Measurements from ENCODE around the gene ZNF322. TPM values are rescaled to one million over a fixed set of nuclear protein-coding genes. Genes with fewer than 3 reads are reported as not detected.
A peak's percentile ranks its signal among the peaks of the same experiment; 100 is the strongest.
"Not testable (repeated sequence)": the region's sequence is repeated elsewhere in the genome, so short reads cannot be mapped to it uniquely, and the experiment has no call there.

Gene ZNF322
- total RNA-seq: 8.8 and 9.1 TPM in 2 replicates

DNA sequence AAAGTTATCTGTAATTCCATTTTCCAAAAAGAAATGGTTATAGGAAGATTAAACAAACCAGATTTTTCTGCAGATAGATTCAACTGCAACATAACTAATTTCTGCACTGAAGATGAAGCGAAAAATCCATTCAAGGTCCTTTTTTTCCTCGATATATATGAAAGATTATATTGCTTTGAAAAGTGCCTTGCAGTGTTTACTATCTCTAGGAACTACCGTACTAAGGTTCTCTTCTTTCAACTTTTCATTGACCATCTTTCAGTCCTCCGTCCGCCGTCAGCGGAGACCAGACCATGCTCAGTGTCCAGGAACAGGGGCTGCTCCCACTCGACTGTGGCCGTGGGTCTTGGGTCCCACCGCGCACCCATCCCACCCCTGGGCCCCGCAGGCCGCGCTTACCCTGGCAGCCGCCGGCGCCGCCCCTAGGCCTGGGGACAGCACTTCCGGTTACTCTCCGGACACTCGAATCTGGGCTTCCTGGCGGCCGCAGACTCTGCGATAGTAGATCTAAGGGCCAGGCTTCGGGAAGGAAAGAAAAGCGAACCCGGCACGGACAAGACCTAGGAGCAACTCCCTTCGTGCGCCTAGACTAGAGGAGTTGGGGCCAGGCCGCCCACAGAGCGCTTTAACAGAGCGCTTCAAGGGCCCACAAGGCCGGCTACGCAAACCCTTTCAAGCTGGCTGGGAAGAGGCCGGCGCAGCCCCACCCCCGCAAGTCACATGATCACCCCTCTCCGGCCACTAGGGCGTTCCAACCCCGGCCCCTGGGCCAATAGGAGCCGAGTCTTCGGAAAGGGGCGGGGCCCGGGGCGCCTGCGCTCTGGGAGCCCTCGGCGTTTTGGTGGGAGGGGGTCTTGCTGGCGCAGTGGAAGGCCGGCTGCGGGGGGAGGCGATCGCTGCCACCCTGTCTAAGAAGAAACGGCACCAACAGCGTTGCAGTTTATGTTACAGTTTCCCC lies at the start of gene ZNF322:
TSS of gene ZNF322 (minus strand) at position 705 of the 958 bp plus-strand sequence. CDS start 21,193 bp downstream, outside the sequence.
- intact Hi-C loops (cut with micrococcal nuclease): loop anchor here (1.0 to 2.0 kb wide), 2 partner anchors 53 to 63 kb away; partner anchors contain the start of gene ABT1
- H3K9me3 Mint-ChIP-seq: no peaks in the 10 kb centered on the region
- H3K36me3 Mint-ChIP-seq (ENCODE audit: low read depth): peaks cover 23% of the 10 kb centered on the region
- peak within 1 kb of the TSS; percentile 79 for H3K4me3 Mint-ChIP-seq
- H3K27ac Mint-ChIP-seq: peak within 1 kb of the TSS; percentile 0
- H3K4me1 Mint-ChIP-seq (ENCODE audit: low read depth): peaks cover 43% of the 10 kb centered on the region
- DNase-seq (ENCODE audit: low spot score): peak; percentile 88
- H3K27me3 Mint-ChIP-seq (ENCODE audit: insufficient read depth): peaks cover 4% of the 10 kb centered on the region

GRCh38 chr6:26705780-26706179 lies 46.2 kb upstream of the ZNF322 start:
- H3K27me3 Mint-ChIP-seq (ENCODE audit: insufficient read depth); H3K4me3 Mint-ChIP-seq; H3K27ac Mint-ChIP-seq; H3K4me1 Mint-ChIP-seq (ENCODE audit: low read depth); DNase-seq (ENCODE audit: low spot score); H3K9me3 Mint-ChIP-seq; intact Hi-C loops (cut with micrococcal nuclease); H3K36me3 Mint-ChIP-seq (ENCODE audit: low read depth): not testable (repeated sequence)

DNA sequence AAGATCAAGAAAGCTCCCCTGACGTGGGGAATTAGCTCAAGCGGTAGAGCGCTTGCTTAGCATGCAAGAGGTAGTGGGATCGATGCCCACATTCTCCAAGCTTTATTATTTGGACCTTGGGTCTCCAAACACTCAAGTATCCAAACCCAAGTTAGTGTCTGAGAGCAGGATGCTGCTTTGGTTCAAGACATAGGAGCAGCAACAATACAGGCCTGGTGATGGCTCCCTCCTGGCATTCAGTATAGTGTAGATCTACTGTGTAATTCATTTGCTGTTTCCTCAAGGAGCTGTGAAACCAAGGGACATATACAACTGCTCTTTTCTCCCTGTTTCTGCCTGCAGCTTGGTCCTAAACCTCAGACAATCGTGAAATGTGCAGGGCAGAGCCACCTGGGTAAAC lies 45.8 kb upstream of the ZNF322 start:
- H3K27ac Mint-ChIP-seq; H3K4me1 Mint-ChIP-seq (ENCODE audit: low read depth); intact Hi-C loops (cut with micrococcal nuclease); H3K36me3 Mint-ChIP-seq (ENCODE audit: low read depth); H3K4me3 Mint-ChIP-seq; H3K9me3 Mint-ChIP-seq; DNase-seq (ENCODE audit: low spot score); H3K27me3 Mint-ChIP-seq (ENCODE audit: insufficient read depth): not testable (repeated sequence)

DNA sequence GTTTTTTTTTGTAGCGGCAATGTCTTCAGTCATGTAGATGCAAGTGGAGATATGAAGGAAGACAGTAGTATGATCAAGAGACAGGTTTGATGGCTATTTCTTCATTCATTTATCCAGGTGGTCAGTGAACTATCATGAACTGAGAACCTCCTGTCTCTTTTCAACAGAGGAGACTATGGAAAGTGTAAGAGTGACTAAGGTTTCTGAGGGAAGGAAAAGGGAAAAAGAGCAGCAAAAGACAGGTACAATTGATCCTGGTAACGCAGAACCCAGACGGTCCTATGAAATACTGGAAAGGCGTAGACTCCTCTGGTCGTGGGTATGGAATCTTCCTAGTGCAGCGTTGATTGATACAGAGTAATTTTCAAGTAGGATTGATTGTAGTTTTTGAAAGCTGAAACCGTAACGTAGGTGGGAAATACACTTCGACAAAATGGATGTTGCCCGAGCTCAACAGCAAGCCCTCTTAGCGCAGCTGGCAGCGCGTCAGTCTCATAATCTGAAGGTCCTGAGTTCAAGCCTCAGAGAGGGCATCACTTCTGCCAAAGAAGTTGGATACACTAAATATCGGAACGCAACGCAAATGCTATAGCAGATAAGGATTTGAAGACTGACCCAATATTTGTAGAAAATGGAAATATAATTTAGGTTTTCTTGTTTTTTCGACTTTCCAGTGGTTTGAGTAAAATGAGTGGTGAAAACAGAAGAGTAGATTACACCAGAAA lies 41.6 kb upstream of the ZNF322 start:
- H3K9me3 Mint-ChIP-seq; H3K4me1 Mint-ChIP-seq (ENCODE audit: low read depth); H3K4me3 Mint-ChIP-seq; DNase-seq (ENCODE audit: low spot score); intact Hi-C loops (cut with micrococcal nuclease); H3K27me3 Mint-ChIP-seq (ENCODE audit: insufficient read depth); H3K36me3 Mint-ChIP-seq (ENCODE audit: low read depth); H3K27ac Mint-ChIP-seq: not testable (repeated sequence)

- DNase-seq (ENCODE audit: low spot score); H3K36me3 Mint-ChIP-seq (ENCODE audit: low read depth); H3K27me3 Mint-ChIP-seq (ENCODE audit: insufficient read depth); H3K9me3 Mint-ChIP-seq; H3K4me1 Mint-ChIP-seq (ENCODE audit: low read depth); H3K4me3 Mint-ChIP-seq; H3K27ac Mint-ChIP-seq; intact Hi-C loops (cut with micrococcal nuclease): not testable (repeated sequence)
Measured at GRCh38 chr6:26697496-26697895, 38.0 kb upstream of the ZNF322 start.

DNA sequence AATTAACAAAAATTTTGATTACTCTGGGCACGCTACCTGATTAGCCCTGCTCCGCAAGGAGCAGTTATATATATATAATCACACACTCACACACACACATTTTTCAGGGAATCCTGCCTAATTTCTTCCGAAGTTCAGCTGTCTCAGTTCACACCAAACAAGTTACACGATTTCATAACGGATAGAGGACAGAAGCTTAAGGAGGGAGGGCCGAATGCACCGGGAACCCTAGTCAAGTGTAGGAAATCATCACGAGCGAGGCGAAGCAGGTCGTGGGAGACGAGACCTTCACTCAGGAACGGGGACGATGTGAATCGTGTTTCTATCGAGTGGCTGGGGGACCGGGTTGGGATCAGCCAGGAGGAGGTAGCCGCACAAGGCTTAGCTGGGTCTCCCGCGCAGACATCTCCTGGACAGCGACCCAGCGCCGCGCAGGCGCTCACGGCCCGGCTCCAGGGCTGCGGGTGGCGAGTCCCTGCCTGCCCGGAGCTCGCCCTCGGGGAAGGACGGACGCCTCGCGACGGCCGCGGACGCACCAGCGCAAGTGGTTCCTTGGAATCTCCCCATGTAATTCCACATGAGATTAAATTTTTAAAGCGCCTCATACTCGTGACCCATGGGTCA lies 29.9 kb upstream of the ZNF322 start:
- intact Hi-C loops (cut with micrococcal nuclease); DNase-seq (ENCODE audit: low spot score); H3K4me1 Mint-ChIP-seq (ENCODE audit: low read depth); H3K27ac Mint-ChIP-seq; H3K36me3 Mint-ChIP-seq (ENCODE audit: low read depth); H3K9me3 Mint-ChIP-seq; H3K4me3 Mint-ChIP-seq; H3K27me3 Mint-ChIP-seq (ENCODE audit: insufficient read depth): not testable (repeated sequence)

DNA sequence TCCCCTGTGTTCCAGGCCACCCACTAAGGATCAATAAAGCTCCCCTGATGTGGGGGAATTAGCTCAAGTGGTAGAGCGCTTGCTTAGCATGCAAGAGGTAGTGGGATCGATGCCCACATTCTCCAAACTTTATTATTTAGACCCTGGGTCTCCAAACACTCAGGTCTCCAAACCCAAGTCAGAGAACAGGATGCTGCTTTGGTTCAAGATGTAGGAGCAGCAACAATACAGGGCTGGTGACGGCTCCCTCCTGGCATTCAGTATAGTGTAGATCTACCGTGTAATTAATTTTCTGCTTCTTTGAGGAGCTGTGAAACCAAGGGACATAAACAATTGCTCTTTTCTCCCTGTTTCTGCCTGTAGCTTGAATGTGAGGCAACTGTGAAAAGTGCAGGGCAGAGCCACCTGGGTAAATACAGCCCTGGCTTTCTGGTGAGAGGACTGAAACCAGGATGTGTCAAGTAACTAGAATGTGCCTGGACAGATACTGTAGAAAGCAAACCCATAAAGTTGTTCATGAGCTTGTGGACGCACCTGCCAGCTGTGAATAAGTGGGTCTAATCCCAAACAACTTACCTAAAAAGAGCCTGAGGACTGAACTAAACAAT lies 23.0 kb upstream of the ZNF322 start:
- H3K9me3 Mint-ChIP-seq; DNase-seq (ENCODE audit: low spot score); H3K36me3 Mint-ChIP-seq (ENCODE audit: low read depth); H3K27me3 Mint-ChIP-seq (ENCODE audit: insufficient read depth); H3K4me1 Mint-ChIP-seq (ENCODE audit: low read depth); H3K4me3 Mint-ChIP-seq; H3K27ac Mint-ChIP-seq; intact Hi-C loops (cut with micrococcal nuclease): not testable (repeated sequence)

DNA sequence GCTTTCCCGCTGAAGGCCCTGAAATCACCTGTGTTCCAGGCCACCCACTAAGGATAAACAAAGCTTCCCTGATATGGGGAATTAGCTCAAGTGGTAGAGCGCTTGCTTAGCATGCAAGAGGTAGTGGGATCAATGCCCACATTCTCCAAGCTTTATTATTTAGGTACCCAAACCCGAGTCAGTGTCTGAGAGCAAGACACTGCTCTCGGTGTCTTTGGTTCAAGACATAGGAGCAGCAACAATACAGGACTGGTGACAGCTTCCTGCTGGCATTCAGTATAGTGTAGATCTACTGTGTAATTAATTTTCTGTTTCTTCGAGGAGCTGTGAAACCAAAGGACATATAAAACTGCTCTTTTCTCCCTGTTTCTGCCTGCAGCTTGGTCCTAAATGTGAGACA lies 13.7 kb upstream of the ZNF322 start:
- H3K27ac Mint-ChIP-seq; H3K4me1 Mint-ChIP-seq (ENCODE audit: low read depth); DNase-seq (ENCODE audit: low spot score); H3K27me3 Mint-ChIP-seq (ENCODE audit: insufficient read depth); intact Hi-C loops (cut with micrococcal nuclease); H3K36me3 Mint-ChIP-seq (ENCODE audit: low read depth); H3K9me3 Mint-ChIP-seq; H3K4me3 Mint-ChIP-seq: not testable (repeated sequence)

DNA sequence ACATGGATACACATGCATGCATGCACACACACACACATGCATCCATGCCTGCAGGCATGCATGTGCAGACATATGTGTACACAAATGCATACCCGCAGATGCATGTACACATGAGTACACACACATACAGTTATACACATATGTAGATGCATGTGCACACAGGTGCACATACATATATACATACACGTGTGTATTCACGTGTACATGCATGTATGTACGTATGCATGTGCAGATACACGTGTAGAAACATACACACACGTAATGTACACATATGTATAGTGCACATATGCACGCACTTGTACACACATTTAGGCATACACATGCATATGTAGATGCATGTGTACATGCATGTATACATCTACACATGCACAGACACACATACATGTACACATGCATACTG lies 11.0 kb upstream of the ZNF322 start:
- intact Hi-C loops (cut with micrococcal nuclease); H3K27ac Mint-ChIP-seq; H3K4me3 Mint-ChIP-seq; H3K9me3 Mint-ChIP-seq; DNase-seq (ENCODE audit: low spot score); H3K27me3 Mint-ChIP-seq (ENCODE audit: insufficient read depth); H3K4me1 Mint-ChIP-seq (ENCODE audit: low read depth); H3K36me3 Mint-ChIP-seq (ENCODE audit: low read depth): not testable (repeated sequence)

DNA sequence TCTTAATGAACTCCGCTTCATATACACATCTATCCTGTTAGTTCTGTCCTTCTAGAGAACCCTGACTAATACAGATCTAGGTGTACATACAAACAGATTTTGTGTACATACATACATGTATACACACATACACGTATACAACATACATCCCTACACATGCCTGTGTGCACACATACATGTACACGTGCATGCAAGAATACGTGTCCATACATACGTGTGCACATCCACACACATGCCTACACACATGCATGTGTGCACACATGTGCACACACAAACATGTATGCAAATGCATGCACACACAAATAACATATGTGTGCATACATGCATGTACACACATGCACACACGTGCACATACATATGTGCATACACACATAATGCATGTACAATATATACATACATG lies 10.5 kb upstream of the ZNF322 start:
- H3K27me3 Mint-ChIP-seq (ENCODE audit: insufficient read depth); intact Hi-C loops (cut with micrococcal nuclease); H3K4me3 Mint-ChIP-seq; DNase-seq (ENCODE audit: low spot score); H3K36me3 Mint-ChIP-seq (ENCODE audit: low read depth); H3K9me3 Mint-ChIP-seq; H3K4me1 Mint-ChIP-seq (ENCODE audit: low read depth); H3K27ac Mint-ChIP-seq: not testable (repeated sequence)

GRCh38 chr6:26660000-26660361 lies 435 bp upstream of the ZNF322 start:
- H3K4me3 Mint-ChIP-seq: peak overlapping the region; percentile 79
- H3K9me3 Mint-ChIP-seq: no peaks in the 10 kb centered on the region
- DNase-seq (ENCODE audit: low spot score): no peak

GRCh38 chr6:26657256-26657655 lies 2.3 kb downstream of the ZNF322 start:
- no peak overlapping the region for H3K4me3 Mint-ChIP-seq
- DNase-seq (ENCODE audit: low spot score): no peak
- intact Hi-C loops (cut with micrococcal nuclease): no loop called here
- no peak overlapping the region for H3K27ac Mint-ChIP-seq
- peaks cover 2% of the 10 kb centered on the region for H3K27me3 Mint-ChIP-seq (ENCODE audit: insufficient read depth)
- H3K4me1 Mint-ChIP-seq (ENCODE audit: low read depth): peaks cover 43% of the 10 kb centered on the region
- peaks cover 34% of the 10 kb centered on the region for H3K36me3 Mint-ChIP-seq (ENCODE audit: low read depth)
- H3K9me3 Mint-ChIP-seq: no peaks in the 10 kb centered on the region

More at GRCh38 chr6:26660000-26660361, 435 bp upstream of the ZNF322 start:
- H3K4me1 Mint-ChIP-seq (ENCODE audit: low read depth): peaks cover 41% of the 10 kb centered on the region
- intact Hi-C loops (cut with micrococcal nuclease): loop anchor here (1.0 to 2.0 kb wide), 2 partner anchors 53 to 64 kb away; partner anchors contain the start of gene ABT1
- H3K36me3 Mint-ChIP-seq (ENCODE audit: low read depth): peaks cover 18% of the 10 kb centered on the region
- peak overlapping the region; percentile 0 for H3K27ac Mint-ChIP-seq
- peaks cover 4% of the 10 kb centered on the region for H3K27me3 Mint-ChIP-seq (ENCODE audit: insufficient read depth)

All from activated T-helper 1 cell treated with anti-CD3 and anti-CD28 coated beads, Interleukin-12 subunit alpha, Interleukin-12 subunit beta, Interleukin-2, Interleukin-4 antibody, amounts not matched to agents 30 ng/mL and 10 ng/mL and 1 ng/mL, durations not matched to agents 14 hours and 24 hours and 36 hours (primary cell).